HG02759 (cell line): ENCODE measurements around the gene EFNA2.
"Not testable (repeated sequence)": the region's sequence is repeated elsewhere in the genome, so short reads cannot be mapped to it uniquely, and the experiment has no call there.

ENCODE experiments used
- ATAC-seq: cut with Tn5 transposase; IDR thresholded peaks from one replicate; pipeline ENCODE4 v1.9.1; 2021; ENCODE audit warnings: mild to moderate bottlenecking, moderate library complexity; ENCODE audit not compliant: unreplicated experiment

Gene EFNA2

GRCh38 chr19:1295169-1296012 is 9.7 kb downstream of the EFNA2 start:
- ATAC-seq: no peak

DNA sequence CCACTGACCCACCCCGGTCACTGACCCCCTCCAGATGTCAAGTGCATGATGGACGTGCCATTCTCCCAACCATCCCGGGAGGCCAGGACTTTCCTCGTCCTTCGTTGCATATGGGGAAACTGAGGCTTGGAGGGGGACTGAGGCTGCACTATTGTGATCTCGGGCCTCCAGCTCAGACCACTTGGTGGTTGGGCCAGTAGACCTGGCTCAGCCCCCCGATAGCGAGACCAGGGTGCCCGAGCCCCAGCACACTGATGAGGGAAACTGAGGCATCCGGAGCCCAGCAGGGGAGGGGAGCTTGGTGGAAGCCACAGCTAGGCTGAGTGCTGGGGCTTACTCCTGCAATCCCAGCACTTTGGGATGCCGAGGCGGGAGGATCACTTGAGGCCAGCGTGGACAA is 10.4 kb downstream of the EFNA2 start:
- no peak for ATAC-seq

DNA sequence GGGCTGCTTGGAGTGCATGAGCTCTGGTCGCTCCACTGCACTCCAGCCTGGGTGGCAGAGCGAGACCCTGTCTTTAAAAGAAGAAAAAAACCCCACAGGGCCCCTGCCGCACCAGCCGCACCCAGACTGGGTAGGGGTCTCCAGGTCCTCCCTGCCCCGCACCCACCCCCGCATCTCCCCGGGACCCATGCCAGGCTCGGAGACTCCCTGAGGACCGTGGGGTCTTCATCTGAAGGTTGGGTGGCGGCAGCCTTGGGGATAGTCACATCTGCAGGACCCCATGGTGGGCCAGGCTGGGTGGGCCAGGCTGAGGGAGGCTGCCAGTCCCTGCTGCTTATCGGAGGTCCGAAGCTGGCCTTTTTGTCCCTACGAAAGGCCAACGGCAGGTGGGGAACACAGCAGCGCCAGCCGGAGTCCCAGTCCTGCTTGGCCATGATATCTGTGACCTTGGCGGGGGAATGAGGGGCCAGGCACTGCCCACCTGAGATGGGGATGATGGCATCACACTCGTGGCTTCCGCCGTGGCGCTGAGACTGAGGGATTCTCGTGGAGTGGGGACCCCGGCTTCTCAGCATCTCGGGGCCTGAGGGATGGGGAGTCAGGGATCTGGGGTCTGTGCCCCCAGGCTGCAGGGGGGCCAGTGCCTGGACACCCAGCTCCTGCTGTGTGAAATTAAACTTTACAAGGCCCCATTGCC is 11.1 kb downstream of the EFNA2 start:
- no peak for ATAC-seq

- no peak for ATAC-seq
These were observed 12.6 kb downstream of the EFNA2 start for GRCh38 chr19:1298235-1298634.

DNA sequence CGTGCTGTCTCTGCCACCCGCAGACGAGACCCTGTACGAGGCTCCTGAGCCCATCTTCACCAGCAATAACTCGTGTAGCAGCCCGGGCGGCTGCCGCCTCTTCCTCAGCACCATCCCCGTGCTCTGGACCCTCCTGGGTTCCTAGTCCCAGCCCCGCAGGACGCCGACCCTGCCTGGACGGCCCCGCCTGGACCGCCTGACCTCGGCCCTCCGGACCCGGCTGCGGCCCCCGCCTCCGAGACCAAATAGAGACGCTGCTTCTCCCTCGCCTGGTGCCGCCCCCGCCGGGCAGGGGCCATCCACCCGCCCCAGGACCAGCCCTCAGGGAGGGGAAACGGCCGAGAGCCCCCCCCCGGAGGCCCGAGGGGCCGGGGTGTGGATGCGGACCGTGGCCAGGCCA is 14.1 kb downstream of the EFNA2 start:
- ATAC-seq: no peak

DNA sequence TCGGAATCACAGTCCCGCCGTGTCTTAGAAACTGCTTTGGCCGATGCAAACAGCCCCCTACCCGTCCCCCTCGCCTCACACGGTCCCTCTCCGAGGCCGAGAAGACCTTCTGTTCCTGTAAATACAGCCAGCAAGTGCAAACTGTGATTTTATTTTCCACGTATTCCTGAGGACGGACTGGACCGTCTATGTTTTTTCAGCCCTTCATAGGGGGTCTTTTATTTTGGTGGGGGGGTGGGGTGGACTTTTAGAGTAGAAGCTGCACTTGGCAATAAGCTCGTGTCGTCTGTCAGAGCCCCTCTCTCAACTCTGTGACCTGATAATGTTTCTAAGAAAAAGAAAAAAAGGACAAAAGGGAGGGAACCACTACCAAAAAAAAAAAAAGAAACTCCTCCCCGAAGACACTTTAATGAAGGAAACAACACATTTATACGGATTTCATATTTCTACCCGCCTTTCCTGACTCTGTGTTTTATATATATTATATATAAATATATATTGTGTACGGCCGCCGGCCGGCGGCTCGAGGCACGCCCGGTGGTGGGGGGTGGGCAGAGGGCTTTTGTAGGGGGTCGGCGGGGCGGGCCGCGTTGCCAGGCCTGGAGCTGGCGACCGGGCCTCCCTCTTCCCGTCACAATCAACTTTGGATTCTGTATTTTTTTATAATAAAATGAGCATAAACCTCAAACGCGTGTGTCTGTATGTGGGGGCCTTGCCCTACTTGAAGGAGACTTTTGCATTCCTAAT is 15.2 kb downstream of the EFNA2 start:
- no peak for ATAC-seq

DNA sequence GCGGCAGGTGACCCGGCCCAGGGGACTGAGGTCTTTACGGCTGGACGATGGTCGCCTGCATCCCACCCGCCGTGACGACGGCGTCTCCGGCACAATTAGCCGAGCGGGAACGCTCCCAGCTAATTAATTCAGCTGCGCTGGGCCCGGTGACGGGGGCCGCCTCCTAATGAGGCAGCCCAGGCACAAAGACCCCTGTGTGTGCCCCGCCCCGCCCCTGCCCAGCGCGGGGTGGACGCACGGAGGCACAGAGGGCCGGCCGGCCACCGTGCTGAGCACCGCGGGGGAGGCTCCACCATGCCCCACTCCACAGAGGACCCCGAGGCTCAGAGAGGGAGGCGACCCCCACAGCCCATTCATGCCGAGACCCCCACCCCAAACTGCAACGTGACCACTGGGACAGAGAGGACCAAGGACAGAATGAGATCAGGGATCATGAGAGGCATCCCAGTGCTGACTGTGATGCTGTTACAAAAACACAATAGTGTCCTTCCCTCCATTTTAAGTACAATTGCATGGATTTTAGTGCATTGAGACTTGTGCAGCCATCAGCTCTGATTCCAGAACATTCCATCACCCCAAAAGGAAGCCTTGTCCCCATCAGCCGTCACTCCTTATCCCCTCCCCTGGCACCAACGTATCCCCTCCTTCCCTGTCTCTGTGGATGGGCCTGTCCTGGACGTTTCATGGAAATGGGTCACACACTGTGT is 17.0 kb downstream of the EFNA2 start:
- no peak for ATAC-seq

GRCh38 chr19:1304197-1304924 is 18.7 kb downstream of the EFNA2 start:
- ATAC-seq: no peak

GRCh38 chr19:1305354-1305753 is 19.7 kb downstream of the EFNA2 start:
- ATAC-seq: not testable (repeated sequence)

- no peak for ATAC-seq
These were observed 21.6 kb downstream of the EFNA2 start for GRCh38 chr19:1307320-1307719.

DNA sequence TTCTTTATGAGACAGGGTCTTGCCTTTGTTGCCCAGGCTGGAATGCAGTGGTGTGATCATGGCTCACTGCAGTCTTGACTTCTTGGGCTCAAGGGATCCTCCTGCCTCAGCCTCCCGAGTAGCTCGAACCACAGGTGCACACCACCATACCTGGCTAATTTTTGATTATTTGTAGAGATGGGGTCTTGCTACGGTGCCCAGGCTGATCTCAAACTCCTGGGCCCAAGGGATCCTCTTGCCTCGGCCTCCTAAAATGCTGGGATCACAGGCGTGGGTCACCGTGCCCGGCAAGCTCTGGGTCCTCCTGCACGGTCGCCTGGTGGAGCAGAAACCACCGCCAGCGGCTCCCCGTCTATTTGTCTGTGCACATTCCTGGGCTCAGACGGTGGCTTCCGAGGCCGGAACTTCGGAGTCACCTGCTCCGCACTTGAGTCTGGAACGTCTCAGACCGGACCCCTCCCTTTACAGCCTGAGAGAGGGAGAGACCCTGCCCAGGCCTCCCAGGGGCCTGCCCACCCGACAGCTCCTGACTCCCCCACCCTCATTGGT is 22.2 kb downstream of the EFNA2 start:
- ATAC-seq: no peak

DNA sequence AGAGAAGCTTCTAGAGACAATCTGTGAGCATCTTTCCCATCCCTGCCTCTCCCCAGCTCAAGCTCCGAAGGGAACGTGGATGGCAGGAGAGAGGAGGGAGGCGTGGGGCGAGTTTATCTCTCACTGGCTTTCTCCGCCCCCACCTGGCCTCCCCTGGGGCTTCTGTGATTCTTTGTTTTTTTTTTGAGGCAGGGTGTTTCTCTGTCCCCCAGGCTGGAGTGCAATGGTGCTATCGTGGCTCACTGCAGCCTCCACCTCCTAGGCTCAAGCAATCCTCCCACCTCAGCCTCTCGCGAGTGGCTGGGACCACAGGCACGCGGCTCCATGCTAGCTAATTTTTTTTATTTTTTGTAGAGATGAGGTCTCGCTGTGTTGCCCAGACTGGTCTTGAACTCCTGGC is 23.0 kb downstream of the EFNA2 start:
- ATAC-seq: no peak

DNA sequence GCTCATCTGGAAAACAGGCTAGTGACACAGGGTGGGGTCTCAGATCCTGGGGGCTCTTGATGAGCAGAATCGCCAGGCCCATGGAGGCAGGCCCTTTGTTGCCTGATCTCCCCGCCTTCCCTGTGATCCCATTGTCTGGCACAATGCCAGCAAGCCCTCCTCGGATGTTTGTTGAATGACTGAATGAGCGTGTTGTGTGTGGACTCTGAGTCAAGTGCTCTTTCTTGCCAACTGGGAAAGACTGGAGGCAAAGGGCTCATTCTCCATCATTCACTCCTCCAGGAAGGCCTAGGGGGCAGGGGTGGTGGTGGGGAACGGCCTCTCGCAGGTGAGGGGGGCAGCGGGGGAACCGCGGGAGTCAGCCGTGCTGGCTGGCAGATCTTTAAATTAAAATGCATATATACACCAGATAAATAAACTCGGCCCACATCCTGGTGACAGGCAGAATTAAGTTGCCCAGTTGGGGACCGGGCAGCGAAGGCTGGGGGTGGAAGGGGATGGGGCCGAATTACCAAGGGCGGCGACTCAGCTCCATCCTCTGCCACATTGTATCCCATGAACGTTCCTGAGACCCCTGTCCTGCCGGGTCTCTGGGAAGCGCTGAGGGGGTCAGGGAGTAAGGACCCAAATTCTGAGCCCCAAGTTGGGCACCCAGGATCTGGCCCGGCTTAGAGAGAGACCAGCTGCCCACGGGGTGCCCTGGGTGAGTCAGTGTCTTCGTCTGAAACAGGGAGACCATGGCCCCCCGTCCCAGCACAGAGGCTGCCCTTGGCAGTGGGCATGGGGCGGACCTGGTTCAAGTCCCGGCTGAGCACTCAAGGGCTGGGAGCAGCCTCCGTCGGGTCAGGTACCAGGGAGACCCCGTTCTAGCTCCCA is 24.5 kb downstream of the EFNA2 start:
- ATAC-seq: no peak

DNA sequence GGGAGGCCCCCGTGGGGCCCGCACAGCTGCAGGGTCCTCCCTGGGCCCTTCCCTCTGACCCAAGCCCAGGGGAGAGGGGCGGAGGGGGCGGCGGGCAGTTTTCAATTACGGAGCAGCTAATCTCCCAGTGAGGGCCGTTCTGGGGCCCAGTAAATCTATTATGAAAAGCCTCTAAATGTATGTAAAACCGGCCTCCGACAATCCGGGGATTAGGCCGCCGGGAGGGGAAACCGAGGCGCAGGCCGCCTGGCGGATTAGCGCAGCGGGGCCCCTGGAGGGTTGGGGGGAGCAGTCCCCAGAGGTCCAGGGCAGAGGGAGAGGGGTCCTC is 25.1 kb downstream of the EFNA2 start:
- no peak for ATAC-seq

- no peak for ATAC-seq
These were observed 25.9 kb downstream of the EFNA2 start for GRCh38 chr19:1311543-1312091.

DNA sequence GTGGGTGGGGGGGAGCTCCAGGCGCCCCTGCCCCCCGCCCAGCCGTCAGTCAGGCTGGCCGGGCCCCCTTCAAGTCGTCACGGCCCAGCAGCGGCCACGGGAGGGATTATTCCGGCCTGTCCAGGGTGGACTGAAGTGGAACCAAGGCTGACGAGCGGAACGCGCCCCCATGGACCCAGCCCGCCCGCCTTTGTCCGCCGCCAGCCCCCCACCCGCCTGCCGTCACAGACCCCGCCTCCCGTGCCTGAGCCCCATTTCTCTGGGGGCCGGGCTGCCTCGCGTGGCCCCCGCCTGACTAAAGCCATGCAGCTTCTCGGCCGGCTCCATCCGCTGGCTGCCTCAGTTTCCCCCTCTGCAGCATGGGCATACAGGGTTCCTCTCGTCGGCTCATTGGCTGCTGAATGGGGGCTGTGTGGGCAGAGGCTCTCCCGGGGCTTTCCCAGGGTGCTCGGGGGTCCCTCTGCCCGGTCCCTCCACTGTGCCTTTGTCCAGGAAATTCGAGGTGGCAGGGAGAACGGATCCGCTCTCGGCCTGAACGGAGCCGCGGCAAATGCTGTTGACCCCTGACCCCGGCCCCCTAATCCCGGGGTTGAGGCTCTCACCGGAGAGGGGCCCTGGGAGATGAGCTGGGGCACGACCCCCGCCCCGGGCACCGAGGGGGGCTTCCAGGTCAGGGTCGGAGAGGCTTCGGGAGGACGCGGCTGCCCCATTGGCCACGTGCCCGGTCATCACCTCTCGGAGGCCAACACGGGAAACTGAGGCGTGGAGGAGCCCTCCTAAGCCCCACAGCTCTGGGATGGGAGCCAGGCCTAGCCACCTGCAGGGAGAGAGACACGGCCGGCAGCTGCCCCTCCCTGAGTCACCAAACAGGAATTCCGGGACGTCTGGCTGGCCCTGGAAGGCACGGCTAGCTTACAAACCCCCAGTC is 27.4 kb downstream of the EFNA2 start:
- ATAC-seq: no peak

DNA sequence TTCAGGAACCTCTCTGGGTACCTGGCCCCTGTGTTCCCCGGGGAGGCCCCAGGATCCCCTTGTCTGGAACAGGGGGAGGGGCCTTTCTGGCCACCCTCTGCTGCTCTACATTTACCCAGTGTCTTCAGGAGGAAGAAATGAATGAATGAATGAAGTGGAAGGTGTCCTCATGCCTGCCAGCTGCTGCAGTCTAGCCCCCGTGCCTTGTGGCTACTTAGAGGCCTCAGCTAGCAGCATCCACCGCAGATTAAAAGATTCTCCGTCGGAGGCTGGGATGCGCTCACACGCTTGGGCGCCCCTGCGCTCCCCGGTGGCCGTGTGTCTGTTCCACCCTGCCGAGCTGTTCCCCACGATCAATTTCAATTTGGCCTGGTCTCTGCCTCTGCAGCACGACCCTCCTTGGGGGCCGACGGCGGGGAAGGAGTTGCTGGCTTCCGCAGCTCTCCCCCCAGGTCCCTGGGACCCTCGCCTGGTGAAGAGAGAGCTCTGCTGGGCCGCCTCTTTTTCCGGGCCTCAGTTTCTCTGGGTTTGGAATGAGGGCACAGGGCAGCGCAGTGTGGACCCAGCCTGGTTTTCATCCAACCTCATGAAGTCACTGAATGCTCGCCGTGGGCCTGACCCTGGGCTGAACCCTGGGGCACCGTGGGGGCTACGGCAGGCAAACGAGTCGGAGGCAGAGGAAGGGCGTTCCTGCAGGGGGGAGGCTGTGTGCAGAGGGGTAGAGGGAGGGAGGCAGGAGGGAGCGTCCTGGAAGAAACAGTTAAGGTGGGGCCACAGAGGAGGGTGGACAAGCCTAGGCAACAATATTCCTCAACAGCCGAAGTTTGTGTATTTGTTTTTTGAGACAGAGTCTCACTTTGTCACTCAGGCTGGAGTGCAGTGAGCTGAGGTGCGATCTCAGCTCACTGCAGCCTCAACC is 28.3 kb downstream of the EFNA2 start:
- ATAC-seq: no peak
